Endothelial cell of umbilical vein (primary cell): ENCODE data around the gene VEZT. TPM values are rescaled to one million over a fixed set of nuclear protein-coding genes. Genes with fewer than 3 reads are reported as not detected.

Experiments used
- BruUV-seq: library from RNA; stranded (reverse); fragments of 400-500 nt; replicated peaks from 2 replicates; lab custom pipeline; 2021; lab: Mats Ljungman, UMichigan
- CTCF ChIA-PET: fragments of 300-600, 350-600 bp; sonication (Branson Sonifier 250); formaldehyde crosslinking; loops from one replicate; lab custom pipeline; 2021; ENCODE audit warnings: antibody characterized with exemption, inconsistent platforms; lab: Charles Lee
- POLR2A ChIA-PET: fragments of 300-600, 350-600 bp; sonication (Branson Sonifier 250); formaldehyde crosslinking; loops from one replicate; lab custom pipeline; 2021; ENCODE audit warnings: antibody characterized with exemption, inconsistent platforms; lab: Charles Lee
- DNase-seq: peaks from one replicate; pipeline ENCODE4 v3.0.0-alpha.2; 2011; ENCODE audit warnings: low read depth, low spot score
- FAIRE-seq: peaks from 2 replicates; lab custom pipeline; 2011; peaks lifted over from hg19 to GRCh38; lab: Jason Lieb, UNC
- H2AFZ ChIP-seq: 2 replicates; pipeline ENCODE4 v1.6.0; 2012; ENCODE audit warnings: low read depth, low read length, control low read depth, inconsistent platforms
- H3K27ac ChIP-seq: 2 replicates; pipeline ENCODE4 v1.5.1; 2011; ENCODE audit warnings: low read depth, mild to moderate bottlenecking, control low read depth, low read length, moderate library complexity; ENCODE audit not compliant: insufficient read depth
- H3K27me3 ChIP-seq, 2 experiments: 2 replicates each; pipeline versions ENCODE4 v1.6.0 to v1.6.1; 2011; ENCODE audit warnings: low read length in 2 of 2, mixed read lengths in 1 of 2; ENCODE audit not compliant: control insufficient read depth in 2 of 2, insufficient read depth in 2 of 2
- H3K36me3 ChIP-seq, 2 experiments: 2 replicates in 1 of 2; 3 replicates in 1 of 2; pipeline ENCODE4 v1.5.1; 2011; ENCODE audit warnings: low read length in 2 of 2, mild to moderate bottlenecking in 1 of 2, moderate library complexity in 1 of 2; ENCODE audit not compliant: control insufficient read depth in 2 of 2, insufficient read depth in 2 of 2; ENCODE audit errors: extremely low read depth in 1 of 2
- H3K4me1 ChIP-seq: 3 replicates; pipeline ENCODE4 v1.5.1; 2011; ENCODE audit warnings: mild to moderate bottlenecking, low read length; ENCODE audit not compliant: control insufficient read depth, insufficient read depth; ENCODE audit errors: extremely low read depth
- H3K4me2 ChIP-seq: 2 replicates; pipeline ENCODE4 v1.6.1; 2011; ENCODE audit warnings: low read length, control low read depth, mixed read lengths; ENCODE audit not compliant: insufficient read depth
- H3K4me3 ChIP-seq, 3 experiments: fragments of 200-600 bp in 1 of 3; sonication (generic), shearing (Covaris generic) in 1 of 3; replicated peaks in 1 of 3; 2 replicates each; pipeline ENCODE4 v1.5.1; 2011 to 2016; ENCODE audit warnings: control low read depth in 3 of 3, low read length in 3 of 3, mild to moderate bottlenecking in 2 of 3, inconsistent platforms in 1 of 3, low read depth in 1 of 3, moderate library complexity in 1 of 3; ENCODE audit not compliant: insufficient read depth in 1 of 3
- H3K79me2 ChIP-seq: 2 replicates; pipeline ENCODE4 v1.6.0; 2012; ENCODE audit warnings: low read length, inconsistent platforms; ENCODE audit not compliant: control insufficient read depth, insufficient read depth
- H3K9ac ChIP-seq: replicated peaks from 2 replicates; pipeline ENCODE3; 2011; ENCODE audit warnings: low read length, control low read depth; ENCODE audit not compliant: insufficient read depth; ENCODE audit errors: extremely low read depth
- H3K9me1 ChIP-seq: replicated peaks from 3 replicates; pipeline ENCODE4 v1.6.0; 2011; ENCODE audit warnings: mild to moderate bottlenecking, low read length; ENCODE audit not compliant: control insufficient read depth, insufficient read depth; ENCODE audit errors: extremely low read depth
- H3K9me3 ChIP-seq: replicated peaks from 2 replicates; pipeline ENCODE4 v1.5.1; 2012; ENCODE audit warnings: low read length, inconsistent platforms; ENCODE audit not compliant: control insufficient read depth, insufficient read depth
- H4K20me1 ChIP-seq: replicated peaks from 2 replicates; pipeline ENCODE3; 2011; ENCODE audit warnings: mild to moderate bottlenecking, low read length; ENCODE audit not compliant: control insufficient read depth, insufficient read depth; ENCODE audit errors: extremely low read depth
- EZH2 ChIP-seq: IDR thresholded peaks from 2 replicates; pipeline ENCODE4 v1.6.1; 2012; ENCODE audit warnings: borderline replicate concordance, low read depth, mild to moderate bottlenecking, moderate library complexity, low read length, inconsistent platforms; ENCODE audit not compliant: severe bottlenecking
- FOS ChIP-seq: IDR thresholded peaks from 2 replicates; pipeline ENCODE4 v1.6.1; 2011; ENCODE audit warnings: mild to moderate bottlenecking, low read length, moderate library complexity, borderline replicate concordance; ENCODE audit not compliant: insufficient read depth
- GATA2 ChIP-seq: IDR thresholded peaks from 2 replicates; pipeline ENCODE4 v1.7.0; 2011; ENCODE audit warnings: low read depth, mild to moderate bottlenecking, moderate library complexity, mixed read lengths, low read length; ENCODE audit not compliant: insufficient read length, insufficient read depth
- JUN ChIP-seq: IDR thresholded peaks from 2 replicates; pipeline ENCODE4 v1.6.1; 2011; ENCODE audit warnings: borderline replicate concordance, low read depth; ENCODE audit not compliant: insufficient read length, insufficient read depth
- MYC ChIP-seq: IDR thresholded peaks from one replicate; pipeline ENCODE4 v1.6.1; 2011; ENCODE audit warnings: mild to moderate bottlenecking, low read depth, low read length
- POLR2A ChIP-seq: IDR thresholded peaks from 2 replicates; pipeline ENCODE4 v1.6.1; 2012; ENCODE audit warnings: low read depth, mild to moderate bottlenecking, control low read depth, low read length
- POLR2AphosphoS5 ChIP-seq: IDR thresholded peaks from 2 replicates; pipeline ENCODE4 v1.6.1; 2012; ENCODE audit warnings: low read depth, mild to moderate bottlenecking, control low read depth, low read length, moderate library complexity; ENCODE audit not compliant: insufficient read depth
- dilution Hi-C: fragments of 300-500 bp; cut with MboI; formaldehyde crosslinking; loops from one replicate; pipeline ENCODE4 v1.15.0; 2019; ENCODE audit warnings: low sequenced_read_pairs; ENCODE audit not compliant: extremely low pct_ligation_motif_present
- intact Hi-C: fragments of 100-400 bp; cut with micrococcal nuclease; formaldehyde crosslinking; loops from one replicate; pipeline ENCODE4 v1.10.0; 2022
- polyA plus RNA-seq, 4 experiments: library from polyadenylated mRNA; depleted of rRNA in 3 of 4; stranded (reverse) in 3 of 4; unstranded in 1 of 4; fragments of >200 nt; gene quantifications; 2 replicates each; pipeline versions ENCODE4 v1.2.1 to v1.2.3, GENCODE V29; 2011 to 2012; ENCODE audit warnings: missing spikeins in 1 of 4
- total RNA-seq: library from RNA; stranded (reverse); gene quantifications from 2 replicates; pipeline ENCODE4 v1.2.3, GENCODE V29; 2021
- TF ChIP-seq, protein P1 (sequence below), 2 donors: IDR thresholded peaks; 1 replicate in 1 of 2; 2 replicates in 1 of 2; pipeline ENCODE4 v1.5.1; 2011; ENCODE audit warnings: low read length in 2 of 2, mild to moderate bottlenecking in 2 of 2, moderate library complexity in 2 of 2, control low read depth in 1 of 2, inconsistent platforms in 1 of 2, low read depth in 1 of 2; ENCODE audit not compliant: insufficient read depth in 1 of 2; ENCODE audit errors: extremely low read depth in 1 of 2
- TF ChIP-seq, protein P2 (sequence below): IDR thresholded peaks from 2 replicates; pipeline ENCODE4 v1.6.1; 2011; ENCODE audit not compliant: insufficient read depth, insufficient read length

VEZT gene
- total and polyA plus RNA-seq, 2 donors (not counting 3 experiments of a cell fraction or from before 2014, with no cell fraction given): 57.8 to 91.3 TPM

DNA sequence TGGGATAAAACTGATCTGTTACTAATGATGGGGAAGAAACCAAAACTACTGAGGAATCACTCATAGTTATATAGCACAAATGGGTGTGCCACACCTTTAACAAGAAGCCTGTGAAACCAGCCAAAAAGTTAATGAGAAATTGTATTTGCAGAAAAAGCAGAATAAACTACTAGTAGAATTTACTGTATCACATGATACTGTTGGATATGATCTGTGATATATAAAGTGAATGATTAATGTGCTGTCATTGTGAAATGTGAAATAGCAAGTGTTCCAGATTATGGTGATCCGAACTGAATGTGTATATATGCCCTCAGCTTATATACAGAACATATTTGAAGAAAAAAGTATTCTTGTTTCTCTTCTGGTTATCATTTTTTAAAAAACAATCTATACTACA lies 30.5 kb downstream of the VEZT start:
- dilution Hi-C loops (no loop called here), intact Hi-C loops (no loop called here)
- H3K27me3 ChIP-seq: no peaks in the 10 kb centered on the region
- no TSS peak for BruUV-seq
- H3K27ac ChIP-seq: no peak overlapping the region
- ChIA-PET CTCF (interaction anchor here (1.9 kb wide), 1 partner anchor 10 kb away, joined by 9 read pairs; no protein-coding TSS in a partner anchor), POLR2A (no interaction called here)
- H3K4me3 ChIP-seq: no peak overlapping the region
- H3K79me2 ChIP-seq: peaks cover 50% of the 10 kb centered on the region
- no peak for FAIRE-seq
- peaks cover 2 to 7% of the 10 kb centered on the region in 2 experiments for H3K36me3 ChIP-seq
- no peaks in the 10 kb centered on the region for H3K9me3 ChIP-seq
- TF ChIP-seq FOS: no peak
- no peak for TF ChIP-seq POLR2AphosphoS5
- no peak for TF ChIP-seq JUN
- no peak for TF ChIP-seq GATA2
- TF ChIP-seq MYC: no peak
- TF ChIP-seq, protein P1, sequence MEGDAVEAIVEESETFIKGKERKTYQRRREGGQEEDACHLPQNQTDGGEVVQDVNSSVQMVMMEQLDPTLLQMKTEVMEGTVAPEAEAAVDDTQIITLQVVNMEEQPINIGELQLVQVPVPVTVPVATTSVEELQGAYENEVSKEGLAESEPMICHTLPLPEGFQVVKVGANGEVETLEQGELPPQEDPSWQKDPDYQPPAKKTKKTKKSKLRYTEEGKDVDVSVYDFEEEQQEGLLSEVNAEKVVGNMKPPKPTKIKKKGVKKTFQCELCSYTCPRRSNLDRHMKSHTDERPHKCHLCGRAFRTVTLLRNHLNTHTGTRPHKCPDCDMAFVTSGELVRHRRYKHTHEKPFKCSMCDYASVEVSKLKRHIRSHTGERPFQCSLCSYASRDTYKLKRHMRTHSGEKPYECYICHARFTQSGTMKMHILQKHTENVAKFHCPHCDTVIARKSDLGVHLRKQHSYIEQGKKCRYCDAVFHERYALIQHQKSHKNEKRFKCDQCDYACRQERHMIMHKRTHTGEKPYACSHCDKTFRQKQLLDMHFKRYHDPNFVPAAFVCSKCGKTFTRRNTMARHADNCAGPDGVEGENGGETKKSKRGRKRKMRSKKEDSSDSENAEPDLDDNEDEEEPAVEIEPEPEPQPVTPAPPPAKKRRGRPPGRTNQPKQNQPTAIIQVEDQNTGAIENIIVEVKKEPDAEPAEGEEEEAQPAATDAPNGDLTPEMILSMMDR (IDR thresholded peaks at IDR 0.05; ENCODE audit: extremely low read depth in 1 of 2, insufficient read depth in 1 of 2, low read depth in 1 of 2, low read length in 2 of 2): no peak
- no peak for TF ChIP-seq POLR2A
- no peak for TF ChIP-seq EZH2
- TF ChIP-seq, protein P2, sequence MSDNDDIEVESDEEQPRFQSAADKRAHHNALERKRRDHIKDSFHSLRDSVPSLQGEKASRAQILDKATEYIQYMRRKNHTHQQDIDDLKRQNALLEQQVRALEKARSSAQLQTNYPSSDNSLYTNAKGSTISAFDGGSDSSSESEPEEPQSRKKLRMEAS: no peak
- H3K4me2 ChIP-seq: no peak overlapping the region
- no peak overlapping the region for H3K9ac ChIP-seq
- H3K4me1 ChIP-seq: peaks cover 3% of the 10 kb centered on the region
- no peak overlapping the region for H2AFZ ChIP-seq
- H3K9me1 ChIP-seq: peaks cover 2% of the 10 kb centered on the region
- DNase-seq: no peak
- H4K20me1 ChIP-seq: peaks cover 3% of the 10 kb centered on the region
